Measurements from ENCODE around the gene PHKB.
A peak's percentile ranks its signal among the peaks of the same experiment; 100 is the strongest.
"Not testable (repeated sequence)": the region's sequence is repeated elsewhere in the genome, so short reads cannot be mapped to it uniquely, and the experiment has no call there.

The PHKB gene

GRCh38 chr16:47460711-47461597 is at the start of gene PHKB, which contains the start of gene ITFG1:
TSS of gene PHKB (plus strand) at chr16:47461331. CDS start at chr16:47461351, 20 bp downstream.
TSS of gene ITFG1 (minus strand) at chr16:47461063. CDS start at chr16:47461045, 18 bp downstream.
- DNase-seq (ENCODE audit: low read depth in 2 of 2): peak; percentile 90 to 92

- DNase-seq (ENCODE audit: low read depth in 2 of 2): no peak
Measured at GRCh38 chr16:47413041-47413440, 48.1 kb upstream of the PHKB start.

- no peak for DNase-seq (ENCODE audit: low read depth in 2 of 2)
Measured at GRCh38 chr16:47416869-47417268, 44.3 kb upstream of the PHKB start.

- no peak for DNase-seq (ENCODE audit: low read depth in 2 of 2)
Measured at GRCh38 chr16:47424846-47425245, 36.3 kb upstream of the PHKB start.

- no peak for DNase-seq (ENCODE audit: low read depth in 2 of 2)
Measured at GRCh38 chr16:47426806-47427205, 34.3 kb upstream of the PHKB start.

GRCh38 chr16:47431960-47432359 is 29.2 kb upstream of the PHKB start:
- no peak for DNase-seq (ENCODE audit: low read depth in 2 of 2)

- not testable (repeated sequence) for DNase-seq (ENCODE audit: low read depth in 2 of 2)
Measured at GRCh38 chr16:47434274-47434673, 26.9 kb upstream of the PHKB start.

- DNase-seq (ENCODE audit: low read depth in 2 of 2): not testable (repeated sequence)
Measured at GRCh38 chr16:47440066-47440465, 21.1 kb upstream of the PHKB start.

- DNase-seq (ENCODE audit: low read depth in 2 of 2): not testable (repeated sequence)
Measured at GRCh38 chr16:47442884-47443283, 18.2 kb upstream of the PHKB start.

GRCh38 chr16:47446431-47446830 is 14.7 kb upstream of the PHKB start:
- DNase-seq (ENCODE audit: low read depth in 2 of 2): no peak

GRCh38 chr16:47448830-47449575 is 12.1 kb upstream of the PHKB start:
- no peak for DNase-seq (ENCODE audit: low read depth in 2 of 2)

- no peak for DNase-seq (ENCODE audit: low read depth in 2 of 2)
Measured at GRCh38 chr16:47449788-47450187, 11.3 kb upstream of the PHKB start.

GRCh38 chr16:47458331-47458730 is 2.8 kb upstream of the PHKB start:
- DNase-seq (ENCODE audit: low read depth in 2 of 2): no peak

- DNase-seq (ENCODE audit: low read depth in 2 of 2): no peak
Measured at GRCh38 chr16:47459603-47460002, 1.5 kb upstream of the PHKB start.

- no peak for DNase-seq (ENCODE audit: low read depth in 2 of 2)
Measured at GRCh38 chr16:47460359-47460710, 796 bp upstream of the PHKB start.

GRCh38 chr16:47461598-47462266 is 601 bp downstream of the PHKB start:
- DNase-seq (ENCODE audit: low read depth in 2 of 2): no peak

- DNase-seq (ENCODE audit: low read depth in 2 of 2): no peak
Measured at GRCh38 chr16:47463771-47464624, 2.9 kb downstream of the PHKB start.

- DNase-seq (ENCODE audit: low read depth in 2 of 2): no peak
Measured at GRCh38 chr16:47465919-47466630, 4.9 kb downstream of the PHKB start.

GRCh38 chr16:47467501-47467900 is 6.4 kb downstream of the PHKB start:
- no peak for DNase-seq (ENCODE audit: low read depth in 2 of 2)

GRCh38 chr16:47468070-47468689 is 7.0 kb downstream of the PHKB start:
- DNase-seq (ENCODE audit: low read depth in 2 of 2): not testable (repeated sequence)

Measured in activated CD4-positive, alpha-beta T cell treated with anti-CD3 and anti-CD28 coated beads for 24 hours (primary cell).